Prostate gland (tissue), 2 donors: ENCODE results near the gene DAB1. TPM values are rescaled to one million over a fixed set of nuclear protein-coding genes. Genes with fewer than 3 reads are reported as not detected.
"Not testable (repeated sequence)": the region's sequence is repeated elsewhere in the genome, so short reads cannot be mapped to it uniquely, and the experiment has no call there.

Experiments
- DNase-seq: peaks from one replicate; pipeline ENCODE4 v3.0.0-alpha.2; 2019; ENCODE audit warnings: low spot score
- H3K27ac ChIP-seq, 2 donors: fragments of 200-600 bp; sonication (generic); 2 replicates each; pipeline ENCODE4 v1.5.1; 2017 to 2019
- H3K27me3 ChIP-seq: fragments of 200-600 bp; sonication (generic); replicated peaks from 2 replicates; pipeline ENCODE4 v1.5.1; 2019; ENCODE audit not compliant: insufficient read depth
- H3K36me3 ChIP-seq, 2 donors: fragments of 200-600 bp; sonication (generic); 1 replicate in 1 of 2; 2 replicates in 1 of 2; pipeline versions ENCODE4 v1.5.1 to v1.8.1; 2017 to 2019
- H3K4me1 ChIP-seq: fragments of 200-600 bp; sonication (generic); replicated peaks from 2 replicates; pipeline ENCODE4 v1.5.1; 2019
- H3K4me3 ChIP-seq, 2 donors: fragments of 200-600 bp; sonication (generic); 2 replicates each; pipeline ENCODE4 v1.5.1; 2017 to 2019
- H3K9me3 ChIP-seq: fragments of 200-600 bp; sonication (generic); 2 replicates; pipeline ENCODE4 v1.5.1; 2017
- POLR2A ChIP-seq: fragments of 450-650 bp; IDR thresholded peaks from one replicate; pipeline ENCODE4 v1.6.1; 2016; ENCODE audit warnings: antibody characterized with exemption, mild to moderate bottlenecking
- POLR2AphosphoS5 ChIP-seq: sonication (generic); formaldehyde crosslinking; IDR thresholded peaks from one replicate; pipeline ENCODE4 v1.6.1; 2017; ENCODE audit warnings: antibody characterized with exemption
- WGBS: methylation state at CpG from one replicate; pipeline ENCODE4 v1.1.5; 2018; 5-methylcytosine and 5-hydroxymethylcytosine counted together
- intact Hi-C: fragments of 100-400 bp; cut with DNase I; formaldehyde crosslinking; loops from one replicate; pipeline ENCODE4 v1.14.2; 2022
- total RNA-seq, 2 donors: library from RNA; depleted of rRNA; stranded (reverse); fragments of >200 nt; gene quantifications; one replicate each; pipeline ENCODE4 v1.1.0, GENCODE V29; 2016
- TF ChIP-seq, protein P1 (sequence below), 4 experiments: fragments of 200-600 bp in 2 of 4; fragments of 450-650 bp in 2 of 4; sonication (generic) in 2 of 4; IDR thresholded peaks; 1 replicate in 3 of 4; 2 replicates in 1 of 4; pipeline ENCODE4 v1.5.1; 2016 to 2019; ENCODE audit warnings: antibody characterized with exemption in 4 of 4, mild to moderate bottlenecking in 2 of 4, moderate library complexity in 2 of 4

DAB1 gene
- total RNA-seq, 2 donors from 2014 or later = 0.64 to 3.6 TPM

DNA sequence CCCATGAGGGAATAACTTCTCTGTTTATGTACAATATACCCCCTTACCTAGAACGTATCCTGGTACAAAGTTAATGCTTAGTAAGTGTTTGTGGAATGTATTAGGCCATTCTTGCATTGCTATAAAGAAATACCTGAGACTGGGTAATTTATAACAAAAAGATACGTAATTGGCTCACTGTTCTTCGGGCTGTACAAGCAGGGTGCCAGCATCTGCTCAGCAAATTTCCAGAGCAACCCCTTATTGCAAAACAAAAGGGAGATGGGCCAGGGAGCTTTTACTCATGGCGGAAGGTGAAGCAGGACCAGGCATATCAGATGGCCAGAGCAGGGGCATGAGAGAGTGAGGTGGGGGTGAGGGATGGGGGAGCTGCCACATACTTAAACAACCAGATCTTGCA lies 334.6 kb downstream of the DAB1 start:
- Histone ChIP-seq H3K27me3 (no peaks in the 10 kb centered on the region), H3K4me1 (no peaks in the 10 kb centered on the region)
- intact Hi-C loops = no loop called here

GRCh38 chr1:57088653-57089052 lies 335.2 kb downstream of the DAB1 start:
- H3K4me1 ChIP-seq = no peaks in the 10 kb centered on the region
- 72% methylated on average over 6 of the region's 6 CpGs for WGBS
- DNase-seq = no peak
- no peaks in the 10 kb centered on the region for H3K27me3 ChIP-seq
- no peak overlapping the region for H3K27ac ChIP-seq
- H3K4me3 ChIP-seq = no peak overlapping the region
- H3K36me3 ChIP-seq = no peaks in the 10 kb centered on the region
- H3K9me3 ChIP-seq = no peaks in the 10 kb centered on the region
- intact Hi-C loops = no loop called here
- TF ChIP-seq POLR2AphosphoS5 = no peak
- TF ChIP-seq POLR2A = no peak
- TF ChIP-seq, protein P1, sequence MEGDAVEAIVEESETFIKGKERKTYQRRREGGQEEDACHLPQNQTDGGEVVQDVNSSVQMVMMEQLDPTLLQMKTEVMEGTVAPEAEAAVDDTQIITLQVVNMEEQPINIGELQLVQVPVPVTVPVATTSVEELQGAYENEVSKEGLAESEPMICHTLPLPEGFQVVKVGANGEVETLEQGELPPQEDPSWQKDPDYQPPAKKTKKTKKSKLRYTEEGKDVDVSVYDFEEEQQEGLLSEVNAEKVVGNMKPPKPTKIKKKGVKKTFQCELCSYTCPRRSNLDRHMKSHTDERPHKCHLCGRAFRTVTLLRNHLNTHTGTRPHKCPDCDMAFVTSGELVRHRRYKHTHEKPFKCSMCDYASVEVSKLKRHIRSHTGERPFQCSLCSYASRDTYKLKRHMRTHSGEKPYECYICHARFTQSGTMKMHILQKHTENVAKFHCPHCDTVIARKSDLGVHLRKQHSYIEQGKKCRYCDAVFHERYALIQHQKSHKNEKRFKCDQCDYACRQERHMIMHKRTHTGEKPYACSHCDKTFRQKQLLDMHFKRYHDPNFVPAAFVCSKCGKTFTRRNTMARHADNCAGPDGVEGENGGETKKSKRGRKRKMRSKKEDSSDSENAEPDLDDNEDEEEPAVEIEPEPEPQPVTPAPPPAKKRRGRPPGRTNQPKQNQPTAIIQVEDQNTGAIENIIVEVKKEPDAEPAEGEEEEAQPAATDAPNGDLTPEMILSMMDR (IDR thresholded peaks at IDR 0.05) = no peak

More for the DNA sequence above, 334.6 kb downstream of the DAB1 start:
- Histone ChIP-seq H3K9me3 (no peaks in the 10 kb centered on the region), H3K36me3 (no peaks in the 10 kb centered on the region), H3K4me3 (no peak overlapping the region), H3K27ac (no peak overlapping the region)
- WGBS = 92% methylated on average over 4 of the region's 4 CpGs
- DNase-seq = no peak
- no peak for TF ChIP-seq POLR2AphosphoS5
- TF ChIP-seq, protein P1 (IDR thresholded peaks at IDR 0.05) = no peak
- no peak for TF ChIP-seq POLR2A

DNA sequence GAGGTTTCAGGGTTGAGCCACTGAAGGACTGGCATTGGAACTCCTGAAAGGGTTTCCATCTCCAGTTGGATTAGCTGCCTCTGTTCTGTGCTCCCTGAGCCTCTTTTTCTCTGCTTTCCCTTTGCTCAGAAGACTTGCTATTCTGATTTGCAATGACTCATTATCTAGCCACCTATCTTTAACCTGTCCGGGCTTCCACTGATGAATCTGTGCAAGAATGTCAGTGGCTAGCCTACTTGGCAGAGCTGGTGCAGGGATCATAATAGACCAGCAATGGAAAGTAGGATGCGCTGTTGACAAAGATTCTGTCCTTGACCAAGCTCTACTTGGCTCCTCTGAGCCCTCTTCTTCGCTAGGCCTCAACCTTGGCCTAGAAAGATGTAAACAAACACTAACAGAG lies 336.2 kb downstream of the DAB1 start:
- DNase-seq, H3K9me3 ChIP-seq, H3K36me3 ChIP-seq, H3K4me3 ChIP-seq, intact Hi-C loops, H3K27ac ChIP-seq, H3K4me1 ChIP-seq, H3K27me3 ChIP-seq: not testable (repeated sequence)
- 86% methylated on average over 3 of the region's 3 CpGs for WGBS

DNA sequence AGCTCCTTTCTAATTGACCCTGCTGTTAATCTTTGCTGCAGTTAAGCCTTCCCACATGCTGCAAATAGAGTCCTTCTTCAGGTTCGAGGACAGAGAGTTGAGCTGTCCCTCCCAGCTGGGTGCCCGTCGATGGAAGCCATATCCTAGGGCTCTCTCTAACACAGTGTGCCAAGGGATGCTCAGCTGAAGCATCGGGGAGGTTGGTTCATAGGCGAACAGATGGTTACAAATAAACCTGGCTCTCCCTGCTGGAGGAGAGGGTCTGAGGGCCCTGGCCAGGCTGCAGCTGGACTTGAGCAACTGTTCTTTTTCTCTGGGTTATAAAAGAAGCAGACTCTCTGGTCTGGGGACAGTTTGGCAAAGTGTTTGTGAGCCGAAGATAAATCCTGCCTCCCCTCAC lies 337.7 kb downstream of the DAB1 start:
- no peaks in the 10 kb centered on the region for H3K36me3 ChIP-seq
- H3K4me3 ChIP-seq = no peak overlapping the region
- H3K9me3 ChIP-seq = no peaks in the 10 kb centered on the region
- no peak for DNase-seq
- H3K4me1 ChIP-seq = no peaks in the 10 kb centered on the region
- H3K27me3 ChIP-seq = no peaks in the 10 kb centered on the region
- no peak overlapping the region for H3K27ac ChIP-seq
- 60% methylated on average over 6 of the region's 6 CpGs for WGBS
- intact Hi-C loops = no loop called here
- TF ChIP-seq POLR2AphosphoS5 (no peak), POLR2A (no peak)
- TF ChIP-seq, protein P1 (IDR thresholded peaks at IDR 0.05) = no peak

GRCh38 chr1:57084701-57085100 lies 339.2 kb downstream of the DAB1 start:
- intact Hi-C loops = no loop called here
- no peak for DNase-seq
- no peak for TF ChIP-seq POLR2AphosphoS5
- no peak for TF ChIP-seq POLR2A
- TF ChIP-seq, protein P1 (IDR thresholded peaks at IDR 0.05) = no peak
- H3K27me3 ChIP-seq = no peaks in the 10 kb centered on the region
- WGBS = 85% methylated on average over 2 of the region's 2 CpGs
- H3K9me3 ChIP-seq = no peaks in the 10 kb centered on the region
- H3K36me3 ChIP-seq = no peaks in the 10 kb centered on the region
- no peak overlapping the region for H3K4me3 ChIP-seq
- no peak overlapping the region for H3K27ac ChIP-seq
- no peaks in the 10 kb centered on the region for H3K4me1 ChIP-seq
